KMS-11 (cell line): ENCODE measurements around the gene SLC25A48.

Experiments
- H2AFZ ChIP-seq: fragments of 200-600 bp; sonication (generic); 2 replicates; pipeline ENCODE4 v1.6.1; 2016; ENCODE audit warnings: antibody characterized with exemption, mixed run types, low read depth
- H3K27ac ChIP-seq: fragments of 200-600 bp; sonication (generic); 2 replicates; pipeline ENCODE4 v1.6.1; 2016; ENCODE audit warnings: mild to moderate bottlenecking, mixed run types
- H3K27me3 ChIP-seq: fragments of 200-600 bp; sonication (generic); 2 replicates; pipeline ENCODE4 v1.6.1; 2017; ENCODE audit warnings: mild to moderate bottlenecking, low read depth, mixed run types, moderate library complexity; ENCODE audit not compliant: insufficient read depth
- H3K36me3 ChIP-seq: fragments of 200-600 bp; sonication (generic); 2 replicates; pipeline ENCODE4 v1.6.1; 2017; ENCODE audit warnings: mild to moderate bottlenecking, mixed run types; ENCODE audit not compliant: insufficient read depth
- H3K4me1 ChIP-seq: fragments of 200-600 bp; sonication (generic); 2 replicates; pipeline ENCODE4 v1.6.1; 2016; ENCODE audit warnings: mild to moderate bottlenecking, low read depth, mixed run types; ENCODE audit not compliant: poor library complexity, severe bottlenecking
- H3K4me2 ChIP-seq: fragments of 200-600 bp; sonication (generic); 2 replicates; pipeline ENCODE4 v1.7.0; 2016; ENCODE audit warnings: mild to moderate bottlenecking, mixed run types
- H3K4me3 ChIP-seq: fragments of 200-600 bp; sonication (generic); IDR thresholded peaks from 2 replicates; pipeline ENCODE4 v1.6.1; 2017; ENCODE audit warnings: low read depth, low read length, mixed read lengths; ENCODE audit not compliant: insufficient read depth
- H3K79me2 ChIP-seq: fragments of 200-600 bp; sonication (generic); 2 replicates; pipeline ENCODE4 v1.6.1; 2016; ENCODE audit warnings: low read depth, mixed run types; ENCODE audit not compliant: insufficient read depth
- H3K9ac ChIP-seq: fragments of 200-600 bp; sonication (generic); 2 replicates; pipeline ENCODE4 v1.6.1; 2016; ENCODE audit warnings: mild to moderate bottlenecking, mixed run types
- H4K20me1 ChIP-seq: fragments of 200-600 bp; sonication (generic); 2 replicates; pipeline ENCODE4 v1.6.1; 2016; ENCODE audit warnings: mild to moderate bottlenecking, mixed run types; ENCODE audit not compliant: insufficient read depth
- CTCF ChIP-seq: fragments of 200-600 bp; sonication (generic); conservative IDR thresholded peaks from 2 replicates; pipeline ENCODE4 v1.6.1; 2017; ENCODE audit warnings: low read depth, mild to moderate bottlenecking, antibody characterized with exemption, low read length, moderate library complexity, mixed read lengths

The SLC25A48 gene

GRCh38 chr5:135878156-135878620 is 43.7 kb downstream of the SLC25A48 start:
- Histone ChIP-seq H3K36me3 (no peaks in the 10 kb centered on the region), H4K20me1 (no peaks in the 10 kb centered on the region), H3K27me3 (no peaks in the 10 kb centered on the region), H2AFZ (no peak overlapping the region), H3K4me3 (no peak overlapping the region), H3K4me2 (no peak overlapping the region), H3K9ac (no peak overlapping the region), H3K27ac (no peak overlapping the region), H3K79me2 (no peaks in the 10 kb centered on the region), H3K4me1 (no peaks in the 10 kb centered on the region)
- no peak for TF ChIP-seq CTCF

- no peak overlapping the region for H3K4me3 ChIP-seq
- H3K36me3 ChIP-seq: no peaks in the 10 kb centered on the region
- H3K79me2 ChIP-seq: no peaks in the 10 kb centered on the region
- no peaks in the 10 kb centered on the region for H3K4me1 ChIP-seq
- no peaks in the 10 kb centered on the region for H3K27me3 ChIP-seq
- H3K27ac ChIP-seq: no peak overlapping the region
- no peak for TF ChIP-seq CTCF
- no peaks in the 10 kb centered on the region for H4K20me1 ChIP-seq
- H3K4me2 ChIP-seq: no peak overlapping the region
- H3K9ac ChIP-seq: no peak overlapping the region
- H2AFZ ChIP-seq: no peak overlapping the region
Observed at GRCh38 chr5:135879591-135879990, 45.1 kb downstream of the SLC25A48 start.

- TF ChIP-seq CTCF: peak; percentile 37; the same call in 1 of the 2 replicates
- H3K4me2 ChIP-seq: no peak overlapping the region
- no peak overlapping the region for H3K4me3 ChIP-seq
- no peaks in the 10 kb centered on the region for H4K20me1 ChIP-seq
- no peak overlapping the region for H2AFZ ChIP-seq
- no peak overlapping the region for H3K27ac ChIP-seq
- no peaks in the 10 kb centered on the region for H3K36me3 ChIP-seq
- H3K27me3 ChIP-seq: no peaks in the 10 kb centered on the region
- no peak overlapping the region for H3K9ac ChIP-seq
- H3K4me1 ChIP-seq: no peaks in the 10 kb centered on the region
- no peaks in the 10 kb centered on the region for H3K79me2 ChIP-seq
Observed at GRCh38 chr5:135880278-135880677, 45.8 kb downstream of the SLC25A48 start.

- Histone ChIP-seq H3K4me3 (no peak overlapping the region), H2AFZ (no peak overlapping the region), H3K4me1 (no peaks in the 10 kb centered on the region), H3K79me2 (no peaks in the 10 kb centered on the region), H3K27ac (no peak overlapping the region), H3K27me3 (no peaks in the 10 kb centered on the region), H3K36me3 (no peaks in the 10 kb centered on the region), H3K4me2 (no peak overlapping the region), H3K9ac (no peak overlapping the region), H4K20me1 (no peaks in the 10 kb centered on the region)
- TF ChIP-seq CTCF: no peak
Observed at GRCh38 chr5:135880801-135881200, 46.3 kb downstream of the SLC25A48 start.

- no peak for TF ChIP-seq CTCF
Observed at GRCh38 chr5:135881244-135881643, 46.8 kb downstream of the SLC25A48 start.

More at GRCh38 chr5:135881244-135881643, 46.8 kb downstream of the SLC25A48 start:
- no peak overlapping the region for H3K9ac ChIP-seq
- H3K79me2 ChIP-seq: no peaks in the 10 kb centered on the region
- H3K27ac ChIP-seq: no peak overlapping the region
- H3K4me1 ChIP-seq: no peaks in the 10 kb centered on the region
- H3K4me2 ChIP-seq: no peak overlapping the region
- no peaks in the 10 kb centered on the region for H3K27me3 ChIP-seq
- H3K4me3 ChIP-seq: no peak overlapping the region
- no peaks in the 10 kb centered on the region for H4K20me1 ChIP-seq
- H3K36me3 ChIP-seq: no peaks in the 10 kb centered on the region
- H2AFZ ChIP-seq: no peak overlapping the region
